HG03565 (cell line): ENCODE results near the gene NKAIN2.

ENCODE experiments used
- ATAC-seq: cut with Tn5 transposase; IDR thresholded peaks from one replicate; pipeline ENCODE4 v1.9.1; 2021; ENCODE audit warnings: mild to moderate bottlenecking, moderate library complexity; ENCODE audit not compliant: unreplicated experiment

Gene NKAIN2

GRCh38 chr6:124073820-124074587, 270.3 kb downstream of the NKAIN2 start:
- ATAC-seq: no peak

DNA sequence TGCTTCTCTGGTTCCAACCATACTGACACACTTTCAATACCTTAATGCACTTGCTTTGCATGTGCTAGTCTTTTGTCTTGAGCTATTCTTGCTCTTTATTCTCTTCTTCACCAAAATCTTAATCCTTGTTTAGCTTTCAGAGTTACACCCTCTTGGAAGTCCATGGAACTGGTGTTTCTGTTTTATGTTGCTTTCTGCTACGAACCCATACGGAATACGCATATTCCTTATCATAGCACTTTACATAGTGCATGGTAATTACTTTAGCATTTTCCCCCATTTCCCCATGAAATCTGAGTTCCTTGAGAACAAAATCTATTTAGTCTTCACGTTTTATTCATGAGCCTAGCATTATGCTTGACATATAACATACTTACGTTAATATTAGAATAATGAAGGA, 270.9 kb downstream of the NKAIN2 start:
- ATAC-seq: no peak

DNA sequence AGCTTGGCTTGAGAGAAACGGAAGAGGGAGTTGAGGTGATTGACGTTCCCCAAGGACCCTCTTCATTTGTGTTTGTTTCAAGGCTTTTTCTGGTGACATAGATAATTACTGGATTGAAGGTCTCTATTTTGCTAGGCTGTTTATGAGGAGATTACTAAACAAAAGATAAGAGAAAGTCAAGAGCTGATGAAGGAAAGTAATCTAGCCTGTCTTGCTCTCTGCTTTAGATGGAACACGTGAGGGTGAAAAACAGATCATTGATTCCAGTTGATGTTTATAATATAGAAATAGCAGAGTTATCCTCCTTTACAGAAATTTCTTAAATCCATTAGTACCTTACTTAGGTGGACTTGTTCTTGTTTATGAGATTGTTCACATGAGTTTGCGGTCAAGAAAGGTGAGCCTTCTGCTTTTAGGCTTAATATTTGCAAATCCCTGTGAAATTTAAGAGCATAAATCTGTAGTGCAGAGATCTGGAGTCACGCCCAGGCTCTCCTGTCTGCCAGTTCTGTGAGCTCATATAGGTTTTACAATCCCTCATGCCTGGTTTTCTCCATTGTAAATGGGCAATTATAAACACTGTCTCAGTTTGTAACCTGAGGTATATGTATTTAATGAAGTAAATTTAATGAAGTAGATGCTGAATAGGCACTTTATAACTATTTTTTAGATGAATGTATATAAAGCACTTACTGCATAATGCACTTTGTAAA, 272.8 kb downstream of the NKAIN2 start:
- no peak for ATAC-seq

- no peak for ATAC-seq
These were observed 274.5 kb downstream of the NKAIN2 start for GRCh38 chr6:124078169-124078568.

GRCh38 chr6:124080483-124080882, 276.8 kb downstream of the NKAIN2 start:
- ATAC-seq: no peak

GRCh38 chr6:124090491-124090890, 286.8 kb downstream of the NKAIN2 start:
- ATAC-seq: no peak

GRCh38 chr6:124099520-124099919, 295.9 kb downstream of the NKAIN2 start:
- no peak for ATAC-seq

GRCh38 chr6:124110514-124110913, 306.8 kb downstream of the NKAIN2 start:
- ATAC-seq: no peak

- ATAC-seq: no peak
These were observed 315.9 kb downstream of the NKAIN2 start for GRCh38 chr6:124119596-124119995.

- no peak for ATAC-seq
These were observed 320.0 kb downstream of the NKAIN2 start for GRCh38 chr6:124123617-124124209.

DNA sequence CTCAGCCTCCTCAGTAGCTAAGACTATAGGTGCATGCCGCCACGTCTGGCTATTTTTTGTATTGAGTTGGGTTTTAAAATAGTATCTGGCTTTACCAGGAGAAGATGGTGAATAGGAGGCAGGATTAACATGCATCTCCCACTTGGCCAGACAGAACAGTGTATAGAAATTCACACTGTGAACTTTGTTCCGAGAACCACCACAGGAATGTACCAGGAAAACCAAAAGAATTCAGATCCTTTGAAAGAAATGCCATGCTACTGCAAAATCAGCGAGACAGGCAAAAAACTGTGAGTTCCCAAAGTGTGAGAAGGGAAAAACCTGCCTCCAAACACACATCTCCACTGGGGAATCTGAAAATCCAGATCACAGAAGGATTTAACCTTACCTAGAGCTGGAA, 327.6 kb downstream of the NKAIN2 start:
- ATAC-seq: no peak

- no peak for ATAC-seq
These were observed 328.1 kb downstream of the NKAIN2 start for GRCh38 chr6:124131779-124132178.

- ATAC-seq: no peak
These were observed 328.6 kb downstream of the NKAIN2 start for GRCh38 chr6:124132256-124132655.

DNA sequence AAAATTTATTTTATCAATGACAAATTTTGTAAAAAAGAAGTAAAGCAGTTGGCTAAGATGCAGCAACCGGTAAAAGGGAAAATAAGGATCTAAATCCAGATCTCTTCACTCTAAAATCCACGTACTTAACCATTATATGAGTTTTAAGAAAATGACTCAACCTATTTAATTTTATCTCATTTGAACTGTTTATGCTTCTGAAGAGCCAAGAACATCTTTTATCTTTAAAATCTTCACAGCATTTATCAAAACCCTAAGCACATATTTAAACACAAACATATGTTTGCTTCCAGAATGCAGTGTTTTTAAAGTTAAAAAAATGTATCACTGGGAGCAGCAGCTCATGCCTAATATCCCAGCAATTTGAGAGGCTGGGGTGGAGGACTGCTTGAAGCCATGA, 339.2 kb downstream of the NKAIN2 start:
- ATAC-seq: no peak

- ATAC-seq: no peak
These were observed 339.8 kb downstream of the NKAIN2 start for GRCh38 chr6:124143435-124143834.

DNA sequence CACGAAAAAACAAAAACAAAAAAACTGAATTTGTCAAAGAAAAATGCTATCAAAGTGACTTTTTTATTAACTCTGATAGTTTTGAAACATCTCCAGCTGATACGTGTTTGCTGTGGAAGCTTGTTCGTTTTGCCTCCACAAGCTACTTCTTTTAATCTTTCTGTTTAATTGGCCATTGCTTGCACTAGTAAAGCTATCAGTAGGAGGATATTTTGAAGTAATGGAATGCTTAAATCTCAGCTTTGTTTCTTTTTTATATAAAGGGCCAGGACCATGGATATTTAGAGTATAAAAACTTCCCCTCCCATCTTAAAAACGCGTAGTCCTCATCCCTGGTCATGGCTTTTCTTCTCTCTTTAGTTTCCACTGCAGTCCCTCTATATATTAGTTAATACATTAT, 344.0 kb downstream of the NKAIN2 start:
- ATAC-seq: no peak

DNA sequence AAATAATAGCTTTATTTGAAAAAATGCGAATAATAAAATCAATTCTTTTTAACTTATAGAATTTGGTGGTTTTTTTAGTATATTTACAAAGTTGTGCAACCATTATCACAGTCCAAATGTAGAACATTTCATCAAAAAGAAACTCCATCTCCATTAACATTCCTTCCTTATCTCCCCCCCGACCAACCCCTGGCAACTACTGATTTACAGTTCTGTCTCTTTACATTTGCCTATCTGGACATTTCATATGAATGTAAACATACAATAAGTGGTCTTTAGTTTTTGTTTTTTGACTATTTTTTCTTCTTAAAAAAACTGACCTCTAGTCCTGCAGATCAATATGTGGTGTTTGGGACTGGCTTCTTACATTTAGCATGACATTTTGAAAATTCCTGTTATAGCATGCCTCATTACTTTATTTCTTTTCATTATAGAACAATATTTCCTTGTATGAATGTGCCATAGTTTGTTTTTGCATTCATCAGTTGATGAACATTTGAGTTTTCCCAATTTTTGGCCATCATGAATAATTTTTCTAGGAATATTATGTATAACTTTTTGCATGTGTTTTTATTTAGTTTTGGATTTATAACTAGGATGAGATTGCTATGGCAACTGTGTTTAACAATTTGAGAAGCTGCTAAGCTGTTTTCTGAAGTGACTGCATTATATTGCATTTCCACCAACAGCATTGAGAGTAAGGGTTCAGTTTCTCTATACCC, 344.7 kb downstream of the NKAIN2 start:
- ATAC-seq: no peak

DNA sequence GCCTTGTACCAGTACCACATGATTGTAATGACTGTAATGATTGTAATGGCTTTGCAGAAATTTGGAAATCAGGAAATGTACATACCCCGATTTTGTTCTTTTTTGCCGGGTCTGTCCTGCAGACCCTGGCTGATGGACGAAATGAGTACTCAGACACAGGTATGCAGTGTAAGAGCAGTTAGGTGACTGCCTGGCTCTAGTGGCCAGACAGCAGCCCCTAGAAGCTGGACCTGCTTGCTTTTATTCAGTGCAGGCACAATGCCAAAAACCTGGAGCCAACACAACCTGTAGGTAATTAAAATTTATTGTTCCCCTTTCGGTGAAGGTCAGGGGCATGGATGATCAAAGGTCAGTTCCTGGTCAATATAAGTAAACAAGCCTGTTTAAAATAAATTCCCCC, 346.0 kb downstream of the NKAIN2 start:
- ATAC-seq: no peak

DNA sequence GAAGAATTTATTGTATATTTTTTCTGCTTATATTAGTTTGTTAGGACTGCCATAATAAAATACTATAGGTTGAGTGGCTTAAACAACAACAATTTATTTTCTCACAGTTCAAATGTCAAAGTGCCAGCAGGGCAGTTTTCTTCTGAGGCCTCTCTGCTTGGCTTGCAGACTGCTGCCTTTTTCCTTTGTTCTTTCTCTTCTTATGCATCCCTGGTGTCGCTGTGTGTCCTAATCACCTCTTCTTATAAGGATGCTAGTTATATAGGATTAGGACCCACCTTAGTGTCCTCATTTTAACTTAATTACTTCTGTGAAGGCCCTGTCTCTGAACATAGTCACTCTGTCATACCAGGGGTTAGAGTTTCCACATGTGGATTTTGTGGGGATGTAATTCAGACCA, 354.4 kb downstream of the NKAIN2 start:
- no peak for ATAC-seq

DNA sequence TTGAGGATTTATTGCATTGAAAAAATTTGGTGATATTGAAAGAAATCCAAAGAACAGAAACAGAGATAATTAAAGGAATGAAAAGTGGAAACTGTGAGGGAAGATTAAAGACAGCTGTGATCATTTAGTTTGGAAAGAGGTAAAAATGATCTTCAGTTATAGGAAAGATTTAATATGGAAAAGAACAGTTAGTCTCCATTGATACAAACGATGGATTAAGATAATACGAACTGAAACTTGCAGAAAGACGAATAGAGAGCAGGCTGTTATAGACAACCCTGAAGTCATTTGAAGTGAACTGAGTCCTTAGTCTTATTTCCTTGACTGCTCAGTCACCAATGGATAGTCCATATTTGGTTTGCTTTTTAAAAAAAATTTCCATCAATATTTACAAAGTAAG, 360.0 kb downstream of the NKAIN2 start:
- no peak for ATAC-seq

DNA sequence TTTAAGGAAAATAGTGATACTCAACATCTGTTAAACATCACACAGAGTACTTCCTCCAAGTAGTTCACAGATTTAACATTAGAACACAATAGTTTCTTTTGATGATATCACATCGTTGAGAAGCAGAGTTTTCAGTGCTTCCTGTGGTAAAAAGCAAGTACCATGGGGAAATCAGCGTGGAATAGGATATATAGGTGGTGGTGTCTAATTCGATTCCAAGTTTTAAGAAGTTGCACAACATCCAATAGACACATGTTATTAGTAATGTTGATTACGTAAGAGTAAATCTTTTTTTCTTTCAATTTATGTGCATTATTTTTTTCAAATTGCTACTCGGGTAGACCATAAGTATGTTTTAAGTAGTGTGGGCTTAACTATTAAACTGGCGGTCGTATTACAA, 360.7 kb downstream of the NKAIN2 start:
- no peak for ATAC-seq
